IMR-90 (cell line): Measurements from ENCODE around the gene FASLG. TPM values are rescaled to one million over a fixed set of nuclear protein-coding genes. Genes with fewer than 3 reads are reported as not detected.

ENCODE experiments used
- ATAC-seq: fragments of 200-7000 bp; cut with Tn5 transposase; 2 replicates; pipeline ENCODE4 v1.9.1; 2020; ENCODE audit warnings: low read depth, mild to moderate bottlenecking, moderate library complexity
- BruUV-seq: library from RNA; stranded (reverse); fragments of 400-500 nt; replicated peaks from 2 replicates; lab custom pipeline; 2021; lab: Mats Ljungman, UMichigan
- CTCF ChIA-PET: fragments of 300-600 bp; formaldehyde crosslinking; extraction: SDS; loops from one replicate; lab custom pipeline; 2021; ENCODE audit warnings: antibody characterized with exemption; lab: Yijun Ruan, JAX
- POLR2A ChIA-PET: fragments of 300-600 bp; sonication (Branson Sonifier 250); formaldehyde crosslinking; loops from one replicate; lab custom pipeline; 2022; ENCODE audit warnings: antibody characterized with exemption; ENCODE audit not compliant: unreplicated experiment; lab: Charles Lee
- DNase-seq: peaks from one replicate; pipeline ENCODE4 v3.0.0; 2013
- H2AFZ ChIP-seq: replicated peaks from 2 replicates; pipeline ENCODE3; 2013; ENCODE audit warnings: low read length, mild to moderate bottlenecking; ENCODE audit not compliant: poor library complexity
- H2AK5ac ChIP-seq: 2 replicates; pipeline ENCODE4 v1.6.1; 2013; ENCODE audit warnings: low read depth, low read length, inconsistent platforms
- H2AK9ac ChIP-seq: replicated peaks from 2 replicates; pipeline ENCODE3; 2013; ENCODE audit warnings: mild to moderate bottlenecking, low read depth, low read length, moderate library complexity; ENCODE audit not compliant: poor library complexity
- H2BK120ac ChIP-seq: 2 replicates; pipeline ENCODE4 v1.6.1; 2013; ENCODE audit warnings: low read depth, low read length, inconsistent platforms
- H2BK15ac ChIP-seq: 3 replicates; pipeline ENCODE4 v1.6.1; 2013; ENCODE audit warnings: low read depth, low read length, inconsistent platforms
- H2BK20ac ChIP-seq: 2 replicates; pipeline ENCODE4 v1.6.1; 2013; ENCODE audit warnings: low read depth, mild to moderate bottlenecking, inconsistent platforms, low read length, moderate library complexity
- H2BK5ac ChIP-seq: 2 replicates; pipeline ENCODE4 v1.6.1; 2013; ENCODE audit warnings: mild to moderate bottlenecking, low read depth, low read length, inconsistent platforms; ENCODE audit not compliant: poor library complexity, severe bottlenecking
- H3K14ac ChIP-seq: replicated peaks from 2 replicates; pipeline ENCODE4 v1.6.1; 2013; ENCODE audit warnings: low read depth, low read length, inconsistent platforms
- H3K18ac ChIP-seq: 2 replicates; pipeline ENCODE4 v1.6.1; 2013; ENCODE audit warnings: low read depth, low read length, control low read depth
- H3K23ac ChIP-seq: 2 replicates; pipeline ENCODE4 v1.6.1; 2013; ENCODE audit warnings: low read depth, low read length, inconsistent platforms
- H3K27ac ChIP-seq: 2 replicates; pipeline ENCODE4 v1.5.1; 2013; ENCODE audit warnings: mild to moderate bottlenecking, control low read depth, low read length; ENCODE audit not compliant: insufficient read depth
- H3K27me3 ChIP-seq: 2 replicates; pipeline ENCODE4 v1.6.1; 2013; ENCODE audit warnings: low read length; ENCODE audit not compliant: control insufficient read depth, insufficient read depth
- H3K36me3 ChIP-seq: 2 replicates; pipeline ENCODE4 v1.6.1; 2013; ENCODE audit warnings: low read length, mixed read lengths; ENCODE audit not compliant: control insufficient read depth, insufficient read depth
- H3K4ac ChIP-seq: 2 replicates; pipeline ENCODE4 v1.6.1; 2013; ENCODE audit warnings: low read depth, low read length, inconsistent platforms
- H3K4me1 ChIP-seq: 2 replicates; pipeline ENCODE4 v1.6.1; 2013; ENCODE audit warnings: low read length, mixed read lengths; ENCODE audit not compliant: control insufficient read depth, insufficient read depth
- H3K4me2 ChIP-seq: 2 replicates; pipeline ENCODE4 v1.6.1; 2013; ENCODE audit warnings: low read depth, mild to moderate bottlenecking, control low read depth, low read length, moderate library complexity
- H3K4me3 ChIP-seq: 2 replicates; pipeline ENCODE4 v1.5.1; 2013; ENCODE audit warnings: low read depth, mild to moderate bottlenecking, control low read depth, low read length, moderate library complexity; ENCODE audit not compliant: insufficient read depth
- H3K56ac ChIP-seq: 2 replicates; pipeline ENCODE4 v1.6.1; 2013; ENCODE audit warnings: low read length, inconsistent platforms; ENCODE audit not compliant: insufficient read depth; ENCODE audit errors: extremely low read depth
- H3K79me1 ChIP-seq, 2 experiments: 2 replicates each; pipeline ENCODE4 v1.6.1; 2013; ENCODE audit warnings: low read length in 2 of 2, inconsistent platforms in 1 of 2, low read depth in 1 of 2
- H3K9ac ChIP-seq: 2 replicates; pipeline ENCODE4 v1.6.1; 2013; ENCODE audit warnings: low read depth, low read length, control low read depth
- H3K9me1 ChIP-seq: 2 replicates; pipeline ENCODE4 v1.6.1; 2013; ENCODE audit warnings: low read length, inconsistent platforms; ENCODE audit not compliant: insufficient read depth
- H3K9me3 ChIP-seq: 2 replicates; pipeline ENCODE4 v1.6.1; 2013; ENCODE audit warnings: low read length; ENCODE audit not compliant: control insufficient read depth, insufficient read depth
- H4K20me1 ChIP-seq: 2 replicates; pipeline ENCODE4 v1.6.1; 2013; ENCODE audit warnings: low read length, inconsistent platforms; ENCODE audit not compliant: insufficient read depth
- H4K5ac ChIP-seq: 2 replicates; pipeline ENCODE4 v1.6.1; 2013; ENCODE audit warnings: mild to moderate bottlenecking, low read depth, low read length, control low read depth
- H4K8ac ChIP-seq, 2 experiments: 2 replicates each; pipeline ENCODE4 v1.6.1; 2013; ENCODE audit warnings: low read depth in 2 of 2, low read length in 2 of 2, control low read depth in 1 of 2, inconsistent platforms in 1 of 2
- H4K91ac ChIP-seq: 2 replicates; pipeline ENCODE4 v1.6.1; 2013; ENCODE audit warnings: low read depth, low read length, inconsistent platforms; ENCODE audit not compliant: insufficient read depth
- BHLHE40 ChIP-seq: fragments of 150-350 bp; IDR thresholded peaks from 2 replicates; pipeline ENCODE4 v1.6.1; 2016; ENCODE audit warnings: mild to moderate bottlenecking, low read depth, low read length
- CHD1 ChIP-seq: IDR thresholded peaks from 2 replicates; pipeline ENCODE4 v1.6.1; 2012; ENCODE audit warnings: low read depth, low read length, improper control_type of control experiment
- CTCF ChIP-seq: conservative IDR thresholded peaks from 2 replicates; pipeline ENCODE4 v1.5.1; 2012; ENCODE audit warnings: mild to moderate bottlenecking, low read depth, low read length, improper control_type of control experiment
- ELK1 ChIP-seq: fragments of 150-350 bp; IDR thresholded peaks from 2 replicates; pipeline ENCODE4 v1.6.1; 2016; ENCODE audit warnings: low read depth, mild to moderate bottlenecking, low read length, moderate library complexity, borderline replicate concordance
- FOS ChIP-seq: fragments of 150-350 bp; IDR thresholded peaks from 2 replicates; pipeline ENCODE4 v1.6.1; 2016; ENCODE audit warnings: low read depth, low read length
- MAFK ChIP-seq: IDR thresholded peaks from 2 replicates; pipeline ENCODE4 v1.6.1; 2012; ENCODE audit warnings: low read depth, low read length, improper control_type of control experiment
- MAZ ChIP-seq: IDR thresholded peaks from 2 replicates; pipeline ENCODE4 v1.6.1; 2012; ENCODE audit warnings: low read depth, mild to moderate bottlenecking, low read length, improper control_type of control experiment, moderate library complexity, borderline replicate concordance
- MXI1 ChIP-seq: IDR thresholded peaks from 2 replicates; pipeline ENCODE4 v1.6.1; 2012; ENCODE audit warnings: low read depth, mild to moderate bottlenecking, low read length, moderate library complexity, borderline replicate concordance
- NFE2L2 ChIP-seq: fragments of 150-350 bp; IDR thresholded peaks from 2 replicates; pipeline ENCODE4 v1.6.1; 2016; ENCODE audit warnings: low read depth, mild to moderate bottlenecking, low read length
- POLR2A ChIP-seq: IDR thresholded peaks from 2 replicates; pipeline ENCODE4 v1.6.1; 2012; ENCODE audit warnings: mild to moderate bottlenecking, low read depth, low read length
- RAD21 ChIP-seq: IDR thresholded peaks from 2 replicates; pipeline ENCODE4 v1.6.1; 2012; ENCODE audit warnings: low read length, improper control_type of control experiment
- RCOR1 ChIP-seq: IDR thresholded peaks from 2 replicates; pipeline ENCODE4 v1.6.1; 2012; ENCODE audit warnings: mild to moderate bottlenecking, low read length, improper control_type of control experiment; ENCODE audit not compliant: insufficient replicate concordance
- RFX5 ChIP-seq: IDR thresholded peaks from 2 replicates; pipeline ENCODE4 v1.8.0; 2012; ENCODE audit warnings: low read depth, mild to moderate bottlenecking, low read length, moderate library complexity
- SMC3 ChIP-seq: fragments of 150-350 bp; IDR thresholded peaks from 2 replicates; pipeline ENCODE4 v1.6.1; 2016; ENCODE audit warnings: low read depth, mild to moderate bottlenecking, antibody characterized with exemption, low read length, moderate library complexity
- USF2 ChIP-seq: fragments of 150-350 bp; IDR thresholded peaks from 2 replicates; pipeline ENCODE4 v1.6.1; 2017; ENCODE audit warnings: mild to moderate bottlenecking, antibody characterized with exemption, low read length, low read depth
- whole genome bisulfite sequencing, 2 experiments: methylation state at CpG; one replicate each; pipeline versions ENCODE4 v1.1.5 to v1.1.7; 2013; ENCODE audit warnings: missing lambda C conversion rate in 2 of 2; ENCODE audit not compliant: insufficient read length in 1 of 2; ENCODE audit errors: extremely low coverage in 2 of 2; 5-methylcytosine and 5-hydroxymethylcytosine counted together
- dilution Hi-C: fragments of 300-500 bp; cut with HindIII; formaldehyde crosslinking; loops from one replicate; pipeline ENCODE4 v1.14.3; 2018; ENCODE audit warnings: low sequenced_read_pairs; ENCODE audit not compliant: unreplicated experiment
- in situ Hi-C: fragments of 300-500 bp; cut with MboI; formaldehyde crosslinking; loops from 3 replicates; pipeline ENCODE4 v1.14.3; 2019; ENCODE audit warnings: low sequenced_read_pairs, inconsistent platforms, mixed read lengths
- intact Hi-C: fragments of 100-400 bp; cut with micrococcal nuclease; formaldehyde crosslinking; loops from 2 replicates; pipeline ENCODE4 v1.10.0; 2022
- polyA plus RNA-seq, 3 experiments: library from polyadenylated mRNA; depleted of rRNA; stranded (reverse); fragments of >200 nt; gene quantifications; 2 replicates each; pipeline ENCODE4 v1.2.3, GENCODE V29; 2012; ENCODE audit warnings: low replicate concordance in 1 of 3
- total RNA-seq: library from RNA; depleted of rRNA; stranded (reverse); fragments of >200 nt; gene quantifications from 2 replicates; pipeline ENCODE4 v1.2.3, GENCODE V29; 2012

The FASLG gene
- total and polyA plus RNA-seq, 2 of the 4 experiments (the other 2 are of a cell fraction), result 0.14 to 0.18 TPM

- peak overlapping the region; percentile 79 for H2BK5ac ChIP-seq
- H2BK15ac ChIP-seq, result peak overlapping the region; percentile 99
- peak overlapping the region; percentile 84 for H2BK120ac ChIP-seq
- no peak overlapping the region for H3K9ac ChIP-seq
- H3K27me3 ChIP-seq, result no peaks in the 10 kb centered on the region
- TF ChIP-seq RFX5 (no peak), BHLHE40 (no peak), USF2 (no peak), ELK1 (no peak), SMC3 (no peak), CTCF (no peak), MXI1 (no peak), MAZ (no peak), RCOR1 (no peak), FOS (no peak), RAD21 (no peak), POLR2A (no peak), NFE2L2 (no peak), MAFK (no peak), CHD1 (no peak)
- H3K4me2 ChIP-seq, result no peak overlapping the region
- no peaks in the 10 kb centered on the region for H3K36me3 ChIP-seq
- peak overlapping the region; percentile 41; the same call in 1 of the 2 replicates for H3K23ac ChIP-seq
- BruUV-seq, result no TSS peak
- H2AFZ ChIP-seq, result peak overlapping the region; percentile 80
- no peak for DNase-seq
- ATAC-seq, result peak; percentile 15; the same call in 1 of the 2 replicates
- H3K18ac ChIP-seq, result peak overlapping the region; percentile 91; the same call in 1 of the 2 replicates
- H3K9me3 ChIP-seq, result peaks cover 6% of the 10 kb centered on the region
- no peaks in the 10 kb centered on the region for H3K79me1 ChIP-seq
- CTCF ChIA-PET, result interaction anchor here (0.9 to 1.0 kb wide), 2 partner anchors 19 to 33 kb away, joined by 3 to 4 read pairs; no protein-coding TSS in a partner anchor
- no peak overlapping the region for H2AK9ac ChIP-seq
- peak overlapping the region; percentile 71 for H3K14ac ChIP-seq
- H2BK20ac ChIP-seq, result peak overlapping the region; percentile 90
- dilution Hi-C loops (no loop called here), intact Hi-C loops (no loop called here), in situ Hi-C loops (no loop called here)
- H3K56ac ChIP-seq, result peak overlapping the region; percentile 26; the same call in 1 of the 2 replicates
- no CpG with 5 or more reads among the region's 2 CpGs for WGBS, 2 experiments
- H4K91ac ChIP-seq, result peak overlapping the region; percentile 91
- POLR2A ChIA-PET, result no interaction called here
- H4K20me1 ChIP-seq, result no peaks in the 10 kb centered on the region
- H3K4ac ChIP-seq, result peak overlapping the region; percentile 76
- H3K27ac ChIP-seq, result peak overlapping the region; percentile 16; the same call in 1 of the 2 replicates
- H4K8ac ChIP-seq, result peak overlapping the region; percentile 88 to 99
- H3K4me3 ChIP-seq, result no peak overlapping the region
- H2AK5ac ChIP-seq, result peak overlapping the region; percentile 89
- peak overlapping the region; percentile 94; the same call in 1 of the 2 replicates for H4K5ac ChIP-seq
- no peaks in the 10 kb centered on the region for H3K9me1 ChIP-seq
- H3K4me1 ChIP-seq, result peaks cover 13% of the 10 kb centered on the region
These were observed 29.3 kb upstream of the FASLG start for GRCh38 chr1:172629638-172630037.
